GM18517 (cell line): ENCODE measurements around the gene SRP9.
"Not testable (repeated sequence)": the region's sequence is repeated elsewhere in the genome, so short reads cannot be mapped to it uniquely, and the experiment has no call there.

Experiments
- ATAC-seq: cut with Tn5 transposase; IDR thresholded peaks from one replicate; pipeline ENCODE4 v1.9.1; 2021; ENCODE audit warnings: mild to moderate bottlenecking, moderate library complexity; ENCODE audit not compliant: unreplicated experiment

The SRP9 gene

GRCh38 chr1:225754940-225755641 is 22.5 kb upstream of the SRP9 start:
- ATAC-seq = no peak

GRCh38 chr1:225755671-225756319 is 21.8 kb upstream of the SRP9 start:
- no peak for ATAC-seq

- no peak for ATAC-seq
Observed at GRCh38 chr1:225757927-225758656, 19.5 kb upstream of the SRP9 start.

GRCh38 chr1:225759972-225760371 is 17.7 kb upstream of the SRP9 start:
- not testable (repeated sequence) for ATAC-seq

- no peak for ATAC-seq
Observed at GRCh38 chr1:225760531-225760930, 17.1 kb upstream of the SRP9 start.

GRCh38 chr1:225761395-225761794 is 16.2 kb upstream of the SRP9 start:
- not testable (repeated sequence) for ATAC-seq

- ATAC-seq = no peak
Observed at GRCh38 chr1:225762002-225762441, 15.6 kb upstream of the SRP9 start.

- no peak for ATAC-seq
Observed at GRCh38 chr1:225762444-225762843, 15.2 kb upstream of the SRP9 start.

GRCh38 chr1:225763716-225764548 is 13.7 kb upstream of the SRP9 start:
- ATAC-seq = no peak

GRCh38 chr1:225765982-225766674 is 11.5 kb upstream of the SRP9 start:
- ATAC-seq = no peak

- ATAC-seq = no peak
Observed at GRCh38 chr1:225766967-225767633, 10.5 kb upstream of the SRP9 start.

GRCh38 chr1:225767634-225768540 is 9.7 kb upstream of the SRP9 start:
- ATAC-seq = no peak

GRCh38 chr1:225768662-225769426 is 8.8 kb upstream of the SRP9 start:
- no peak for ATAC-seq

- ATAC-seq = no peak
Observed at GRCh38 chr1:225769687-225770086, 7.9 kb upstream of the SRP9 start.

GRCh38 chr1:225770561-225771248 is 6.9 kb upstream of the SRP9 start:
- no peak for ATAC-seq

- ATAC-seq = no peak
Observed at GRCh38 chr1:225771661-225772322, 5.8 kb upstream of the SRP9 start.

GRCh38 chr1:225772323-225772768 is 5.3 kb upstream of the SRP9 start:
- ATAC-seq = no peak
